ENCODE results near the gene GLS2. TPM values are rescaled to one million over a fixed set of nuclear protein-coding genes. Genes with fewer than 3 reads are reported as not detected.

Gene GLS2
- total and polyA plus RNA-seq, 9 of the 15 experiments (the other 6 are each of a cell fraction or from before 2014, with no cell fraction given), result 0.11 TPM; not detected in 8

DNA sequence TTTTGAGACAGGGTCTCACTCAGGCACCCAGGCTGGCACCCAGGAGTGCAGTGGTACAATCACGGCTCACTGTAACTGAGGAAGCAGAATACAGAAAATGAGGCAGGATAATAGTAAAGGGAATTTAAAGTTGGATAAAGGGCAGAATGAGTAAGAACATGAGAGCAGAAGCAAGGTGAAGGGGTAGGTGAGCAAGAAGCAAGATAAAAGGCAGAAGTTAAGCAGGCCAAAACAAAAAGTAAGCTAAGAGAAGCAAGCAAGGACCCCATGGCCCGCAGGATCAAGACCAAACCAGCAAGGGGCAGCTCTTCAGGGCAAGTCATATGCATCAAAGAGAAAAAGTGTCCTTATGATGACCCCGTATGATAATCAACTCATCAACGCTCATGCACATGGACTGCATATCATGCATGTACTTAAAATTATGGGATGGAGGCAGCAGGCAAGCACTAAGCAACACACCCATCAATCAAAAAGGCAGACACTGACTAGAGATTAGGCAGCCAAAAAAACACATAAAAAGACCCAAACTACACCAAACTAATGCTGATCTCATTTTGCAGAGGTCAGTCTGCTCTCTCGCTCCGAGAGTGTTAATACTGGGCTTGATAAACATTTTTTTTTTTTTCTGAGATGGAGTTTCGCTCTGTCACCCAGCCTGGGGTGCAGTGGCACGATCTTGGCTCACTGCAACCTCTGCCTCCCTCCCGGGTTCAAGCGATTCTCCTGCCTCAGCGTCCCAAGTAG, 50.4 kb downstream of the GLS2 start (continued):
- no peak for TF ChIP-seq TAF15 (IDR thresholded peaks at IDR 0.05; ENCODE audit: low read depth, low read length)
- TF ChIP-seq CXXC5 (CRISPR knock-in tag; IDR thresholded peaks at IDR 0.05), result peak; percentile 60
- TF ChIP-seq DIDO1 (tag; IDR thresholded peaks at IDR 0.05; ENCODE audit: low read depth), result no peak
- TF ChIP-seq PTTG1 (tag; IDR thresholded peaks at IDR 0.05; ENCODE audit: low read depth), result no peak
- 0 out of 2 replicates have a peak, but pooled peaks have one; percentile 26 for TF ChIP-seq FOSL1 (tag; conservative IDR thresholded peaks at IDR 0.05)
- TF ChIP-seq GTF2A2 (tag; IDR thresholded peaks at IDR 0.05), result no peak
- TF ChIP-seq PYGO2 (tag; IDR thresholded peaks at IDR 0.05), result no peak
- TF ChIP-seq ZNF24 (IDR thresholded peaks at IDR 0.05), result no peak
- TF ChIP-seq ZNF584 (CRISPR knock-in tag; IDR thresholded peaks at IDR 0.05; ENCODE audit: low read depth), result no peak
- TF ChIP-seq, protein P1, sequence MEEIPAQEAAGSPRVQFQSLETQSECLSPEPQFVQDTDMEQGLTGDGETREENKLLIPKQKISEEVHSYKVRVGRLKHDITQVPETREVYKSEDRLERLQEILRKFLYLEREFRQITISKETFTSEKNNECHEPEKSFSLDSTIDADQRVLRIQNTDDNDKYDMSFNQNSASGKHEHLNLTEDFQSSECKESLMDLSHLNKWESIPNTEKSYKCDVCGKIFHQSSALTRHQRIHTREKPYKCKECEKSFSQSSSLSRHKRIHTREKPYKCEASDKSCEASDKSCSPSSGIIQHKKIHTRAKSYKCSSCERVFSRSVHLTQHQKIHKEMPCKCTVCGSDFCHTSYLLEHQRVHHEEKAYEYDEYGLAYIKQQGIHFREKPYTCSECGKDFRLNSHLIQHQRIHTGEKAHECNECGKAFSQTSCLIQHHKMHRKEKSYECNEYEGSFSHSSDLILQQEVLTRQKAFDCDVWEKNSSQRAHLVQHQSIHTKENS (CRISPR knock-in tag; IDR thresholded peaks at IDR 0.05), result no peak
- no peak for TF ChIP-seq ZC3H8 (IDR thresholded peaks at IDR 0.05)
- TF ChIP-seq, protein P2, sequence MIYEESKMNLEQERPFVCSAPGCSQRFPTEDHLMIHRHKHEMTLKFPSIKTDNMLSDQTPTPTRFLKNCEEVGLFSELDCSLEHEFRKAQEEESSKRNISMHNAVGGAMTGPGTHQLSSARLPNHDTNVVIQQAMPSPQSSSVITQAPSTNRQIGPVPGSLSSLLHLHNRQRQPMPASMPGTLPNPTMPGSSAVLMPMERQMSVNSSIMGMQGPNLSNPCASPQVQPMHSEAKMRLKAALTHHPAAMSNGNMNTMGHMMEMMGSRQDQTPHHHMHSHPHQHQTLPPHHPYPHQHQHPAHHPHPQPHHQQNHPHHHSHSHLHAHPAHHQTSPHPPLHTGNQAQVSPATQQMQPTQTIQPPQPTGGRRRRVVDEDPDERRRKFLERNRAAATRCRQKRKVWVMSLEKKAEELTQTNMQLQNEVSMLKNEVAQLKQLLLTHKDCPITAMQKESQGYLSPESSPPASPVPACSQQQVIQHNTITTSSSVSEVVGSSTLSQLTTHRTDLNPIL (CRISPR knock-in tag; IDR thresholded peaks at IDR 0.05), result no peak
- TF ChIP-seq ELF2 (CRISPR knock-in tag; IDR thresholded peaks at IDR 0.05), result 0 out of 2 replicates have a peak, but pooled peaks have one; percentile 26
- no peak for TF ChIP-seq ZSCAN29 (IDR thresholded peaks at IDR 0.05)
- no peak for TF ChIP-seq ETV5 (CRISPR knock-in tag; IDR thresholded peaks at IDR 0.05; ENCODE audit: low read depth)
- TF ChIP-seq BACH1 (tag; IDR thresholded peaks at IDR 0.05), result no peak
- TF ChIP-seq U2AF2 (optimal IDR thresholded peaks at IDR 0.05; ENCODE audit: low read depth, low read length), result no peak
- TF ChIP-seq NCOA6 (IDR thresholded peaks at IDR 0.05), result no peak
- no peak for TF ChIP-seq KAT7 (CRISPR knock-in tag; IDR thresholded peaks at IDR 0.05; ENCODE audit: borderline replicate concordance)

Data from K562 (cell line).